Breast epithelium (tissue), 3 donors: Measurements from ENCODE around the gene MICAL2.

ENCODE experiments used
- CTCF ChIP-seq, 3 donors: fragments of 450-650 bp; IDR thresholded peaks; one replicate each; pipeline ENCODE4 v1.5.1; 2016 to 2017; ENCODE audit warnings: antibody characterized with exemption in 3 of 3, mild to moderate bottlenecking in 3 of 3, moderate library complexity in 3 of 3
- POLR2A ChIP-seq: fragments of 450-650 bp; IDR thresholded peaks from one replicate; pipeline ENCODE4 v1.6.1; 2016; ENCODE audit warnings: antibody characterized with exemption, mild to moderate bottlenecking, moderate library complexity
- POLR2AphosphoS5 ChIP-seq, 3 donors: sonication (generic); formaldehyde crosslinking; IDR thresholded peaks; one replicate each; pipeline ENCODE4 v1.6.1; 2017; ENCODE audit warnings: antibody characterized with exemption in 3 of 3

GRCh38 chr11:12303421-12304149 is 193.2 kb downstream of the MICAL2 start:
- TF ChIP-seq POLR2A (no peak), POLR2AphosphoS5 (IDR thresholded peaks at IDR 0.05) (no peak), CTCF (IDR thresholded peaks at IDR 0.05) (no peak)
